Keratinocyte (primary cell): ENCODE data around the gene ARSB.

Experiments
- CTCF ChIP-seq, 3 experiments: IDR thresholded peaks in 1 of 3; conservative IDR thresholded peaks in 1 of 3; optimal IDR thresholded peaks in 1 of 3; 2 replicates in 2 of 3; 3 replicates in 1 of 3; pipeline versions ENCODE3 to v1.5.1; 2011; ENCODE audit warnings: low read length in 3 of 3, mild to moderate bottlenecking in 3 of 3, moderate library complexity in 2 of 3, control low read depth in 1 of 3, inconsistent platforms in 1 of 3; ENCODE audit not compliant: insufficient read depth in 2 of 3; ENCODE audit errors: extremely low read depth in 1 of 3
- EZH2 ChIP-seq: IDR thresholded peaks from one replicate; pipeline ENCODE4 v1.6.1; 2012; ENCODE audit warnings: inconsistent platforms, mild to moderate bottlenecking, low read length, moderate library complexity

GRCh38 chr5:79032031-79032695, 47.1 kb upstream of the ARSB start:
- no peak for TF ChIP-seq CTCF (optimal IDR thresholded peaks at IDR 0.05 in 1 of 3, IDR thresholded peaks at IDR 0.05 in 1 of 3, conservative IDR thresholded peaks at IDR 0.05 in 1 of 3; ENCODE audit: extremely low read depth in 1 of 3, insufficient read depth in 2 of 3, low read length in 3 of 3)
- TF ChIP-seq EZH2 = no peak
